NK-92 (cell line): ENCODE results near the gene GPR108.

Experiments
- DNase-seq: peaks from one replicate; lab custom pipeline; 2025; ENCODE audit not compliant: unreplicated experiment; lab: John Stamatoyannopoulos, UW

The GPR108 gene

DNA sequence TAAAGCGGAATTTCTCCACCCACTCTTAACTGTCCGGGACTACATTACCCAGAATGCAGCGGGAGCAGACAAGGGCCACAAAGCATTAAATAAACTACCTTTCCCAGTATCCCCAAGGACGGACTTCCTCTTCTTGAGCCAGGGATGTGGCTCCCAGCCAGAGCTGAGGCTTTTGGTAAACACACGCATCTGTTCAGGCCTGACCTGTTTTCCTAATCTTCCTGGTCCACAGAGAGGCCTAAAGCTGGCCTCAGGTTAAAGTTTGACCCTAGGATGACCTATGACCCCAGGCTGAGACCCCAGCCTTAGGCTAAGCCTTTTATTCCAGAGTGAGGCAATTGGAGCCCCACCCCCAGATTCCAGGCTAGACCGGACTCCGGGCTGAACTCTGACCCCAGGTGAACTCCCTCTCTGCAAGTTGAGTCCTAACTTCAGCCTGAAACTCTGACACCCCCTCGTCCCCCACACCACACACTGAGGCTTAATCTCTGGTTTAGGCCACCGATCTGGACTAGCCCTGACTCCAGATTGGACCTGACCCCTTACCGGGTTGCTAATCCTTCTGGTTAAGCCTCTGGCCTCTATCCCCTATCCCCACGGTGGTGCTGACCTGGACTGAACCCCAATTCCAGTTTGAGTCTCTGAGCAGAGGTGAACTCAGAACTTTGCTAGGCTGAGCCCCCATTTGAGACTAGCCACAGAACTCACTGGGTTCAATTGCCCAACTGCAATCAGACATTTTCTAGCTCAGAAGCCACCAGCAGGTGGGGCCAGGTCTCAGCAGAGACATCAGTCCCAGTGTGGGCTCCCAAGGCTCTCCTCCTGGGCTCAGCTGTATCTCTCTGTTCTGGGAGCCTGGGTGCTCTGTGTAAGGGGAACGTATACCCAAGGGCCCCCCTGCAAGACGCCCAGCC is 750 bp upstream of the GPR108 start:
- DNase-seq: no peak

DNA sequence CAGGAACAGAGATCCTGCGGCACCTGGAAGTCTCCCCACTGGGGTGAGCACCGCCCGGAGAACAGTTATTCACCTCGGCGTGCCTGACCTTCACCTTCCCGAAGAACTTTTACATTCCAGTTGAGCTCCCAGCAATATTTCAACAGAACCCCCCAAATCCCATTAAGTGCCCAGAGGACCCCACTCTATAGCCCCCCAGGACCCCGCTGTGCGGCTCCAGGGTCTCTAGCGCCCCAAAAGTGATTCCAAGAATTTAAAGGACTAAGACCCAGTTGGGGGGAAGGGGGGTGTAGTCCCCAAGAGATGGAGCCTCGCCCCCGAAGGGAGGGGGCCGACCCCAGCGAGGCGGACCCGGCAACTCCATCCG is 480 bp downstream of the GPR108 start:
- no peak for DNase-seq

GRCh38 chr19:6736169-6736916 is 1.0 kb downstream of the GPR108 start:
- DNase-seq: no peak

DNA sequence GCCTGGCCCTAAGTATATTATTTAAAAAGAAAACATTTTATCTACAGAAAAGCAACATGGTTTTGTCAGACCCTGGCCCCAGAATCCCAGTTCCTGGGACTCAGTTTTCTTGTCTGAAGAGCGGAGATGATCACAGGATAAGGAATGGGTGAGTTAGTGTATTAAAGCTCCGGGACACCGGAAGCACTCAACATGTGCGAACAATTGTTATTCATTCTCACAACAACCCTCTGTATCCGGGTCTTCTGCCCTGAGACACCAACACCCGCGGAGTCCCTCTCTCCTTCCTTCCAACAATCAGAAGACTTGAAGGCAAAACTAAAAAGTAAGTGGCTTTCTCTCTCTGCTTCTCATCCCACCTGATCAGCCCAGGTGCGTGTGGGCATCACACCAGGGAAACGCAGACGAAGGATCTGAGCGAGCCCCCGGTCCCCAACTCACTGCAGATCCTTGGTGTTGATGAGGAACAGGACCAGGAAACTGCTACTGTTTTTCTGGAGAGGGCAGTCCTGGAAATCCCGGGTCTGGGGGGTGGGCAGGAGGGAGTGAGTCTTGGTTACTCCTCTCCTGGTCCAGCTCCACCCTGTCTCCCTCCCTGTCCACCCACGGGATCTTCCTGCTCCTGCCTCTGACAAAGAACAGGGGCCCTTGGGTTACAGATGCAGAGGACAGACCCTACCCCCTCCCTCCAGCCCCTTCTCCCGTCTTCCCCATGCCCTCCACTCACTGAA is 2.0 kb downstream of the GPR108 start:
- DNase-seq: no peak

- DNase-seq: no peak
Measured at GRCh38 chr19:6734096-6734696, 3.2 kb downstream of the GPR108 start.

DNA sequence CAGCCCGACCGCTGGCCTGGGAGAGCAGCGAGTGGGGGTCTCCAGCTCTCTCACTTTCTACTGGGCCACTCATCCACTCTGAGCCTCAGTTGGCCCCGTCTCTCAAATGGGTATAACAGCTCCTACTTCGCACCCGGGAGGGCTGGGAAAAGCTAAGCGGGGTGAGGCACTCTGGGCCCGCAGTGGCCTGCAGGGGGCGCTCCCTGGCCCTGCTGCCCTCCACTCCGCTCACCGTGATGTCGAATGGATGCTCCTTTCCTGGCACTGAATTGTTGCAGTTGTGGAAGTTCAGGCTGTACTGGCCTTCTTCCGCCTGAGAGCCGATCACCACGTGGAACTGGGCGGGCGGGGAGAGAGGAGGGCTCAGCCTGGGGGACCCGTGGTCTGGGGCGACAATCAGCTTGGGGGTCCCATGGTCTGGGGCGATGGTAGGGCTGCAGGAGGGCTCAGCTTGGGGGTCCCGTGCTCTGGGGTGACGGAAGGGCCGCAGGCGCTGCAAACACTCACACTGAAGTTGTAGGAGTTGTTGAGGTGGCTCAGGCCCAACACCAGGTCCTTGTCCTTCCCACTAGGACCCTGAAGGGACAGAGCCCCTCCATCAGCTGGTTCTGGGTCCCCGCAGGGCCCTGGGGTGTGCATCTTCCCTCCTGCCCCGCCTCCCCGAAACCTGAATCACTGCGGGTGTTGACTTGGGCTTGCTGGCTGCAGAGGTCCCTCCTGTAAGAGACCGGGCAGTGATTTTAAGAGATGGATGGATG is 3.9 kb downstream of the GPR108 start:
- DNase-seq: no peak

DNA sequence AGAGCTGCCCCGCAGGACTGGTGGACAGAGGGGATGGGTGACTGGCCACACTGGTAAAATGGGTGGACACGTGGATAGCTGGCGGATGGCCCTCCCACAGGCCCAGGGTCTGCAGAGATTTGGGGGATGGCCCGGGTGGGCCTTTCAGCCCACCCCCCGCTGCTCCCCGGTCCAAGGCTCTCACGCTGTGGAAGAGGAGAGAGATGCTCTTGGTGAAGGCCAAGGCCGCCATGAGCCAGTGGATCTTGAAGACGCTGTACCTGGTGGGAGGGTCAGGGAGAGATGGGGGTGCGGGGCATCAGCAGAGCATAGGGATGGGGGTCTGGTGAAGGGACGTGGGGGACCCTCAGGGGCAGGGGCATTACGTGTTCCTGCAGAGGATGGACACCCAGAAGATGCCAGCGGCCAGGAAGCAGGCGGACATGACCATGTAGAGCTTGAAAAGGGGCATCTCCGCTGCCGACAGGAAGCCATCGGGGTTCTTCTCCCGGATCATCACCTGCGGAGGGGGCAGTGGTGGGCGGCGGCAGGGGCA is 4.5 kb downstream of the GPR108 start:
- DNase-seq: no peak

GRCh38 chr19:6731822-6732221 is 5.6 kb downstream of the GPR108 start:
- no peak for DNase-seq

DNA sequence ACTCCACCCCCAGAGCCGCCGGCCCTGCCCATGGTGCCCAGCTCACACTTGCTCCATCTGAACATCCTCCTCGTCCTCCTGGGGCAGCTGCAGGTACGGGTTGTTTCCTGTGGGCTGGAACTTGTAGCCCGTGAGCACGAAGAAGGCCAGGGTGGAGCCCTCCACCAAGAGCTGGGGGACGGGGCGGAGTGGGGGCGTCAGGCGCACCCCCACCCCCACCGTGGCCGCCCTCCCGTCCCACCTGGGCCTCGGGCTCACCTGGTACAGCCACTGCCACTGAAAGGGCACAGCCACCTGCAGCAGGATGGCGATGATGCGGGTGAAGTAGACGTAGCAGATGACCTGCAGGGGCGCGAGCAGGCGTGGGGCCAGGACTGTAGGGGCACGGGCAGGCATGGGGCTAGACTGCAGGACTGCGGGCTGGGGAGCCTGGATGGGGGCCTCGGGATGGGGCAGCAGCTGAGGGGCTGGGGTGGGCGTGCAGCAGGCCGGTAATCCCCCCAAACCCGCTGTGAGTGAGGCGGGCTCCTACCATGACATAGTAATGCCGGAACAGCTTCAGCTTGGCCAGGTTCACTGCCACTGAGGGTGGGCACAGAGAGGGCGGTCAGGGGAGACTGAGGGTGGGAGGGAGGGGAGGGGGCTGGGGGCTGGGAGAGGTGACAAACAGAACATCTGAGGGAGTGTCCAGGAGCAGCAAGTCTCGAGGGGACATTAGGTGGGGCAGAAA is 6.3 kb downstream of the GPR108 start:
- DNase-seq: no peak

DNA sequence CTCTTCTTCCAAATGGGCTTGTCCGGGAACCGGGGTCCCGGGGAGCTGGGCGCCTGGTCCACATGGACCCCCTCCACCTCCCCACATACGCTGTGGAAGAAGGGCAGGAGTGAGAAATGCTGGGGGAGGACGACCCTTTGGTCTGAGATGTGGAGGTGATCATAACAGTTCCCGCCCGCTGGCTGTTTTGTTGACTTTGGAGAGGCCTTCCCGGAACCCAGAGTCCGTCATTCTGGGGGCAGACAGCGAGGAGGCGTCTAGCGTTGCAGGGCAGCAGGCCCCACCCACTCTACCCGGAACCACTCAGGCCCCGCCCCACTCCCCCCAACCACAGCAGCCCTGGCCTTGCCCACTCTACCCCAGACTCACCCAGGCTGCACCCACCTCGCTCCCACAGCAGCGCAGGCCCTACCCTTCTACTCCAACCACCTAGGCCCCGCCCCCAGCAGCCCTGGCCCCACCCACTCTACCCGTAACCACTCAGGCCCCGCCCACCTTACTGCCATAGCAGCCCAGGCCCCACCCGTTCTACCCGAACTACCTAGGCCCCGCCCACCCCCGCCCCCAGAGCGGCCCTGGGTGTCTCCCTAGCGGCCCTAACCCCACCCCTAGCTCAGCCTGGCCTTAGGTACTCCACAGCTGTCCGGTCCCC is 7.1 kb downstream of the GPR108 start:
- no peak for DNase-seq

DNA sequence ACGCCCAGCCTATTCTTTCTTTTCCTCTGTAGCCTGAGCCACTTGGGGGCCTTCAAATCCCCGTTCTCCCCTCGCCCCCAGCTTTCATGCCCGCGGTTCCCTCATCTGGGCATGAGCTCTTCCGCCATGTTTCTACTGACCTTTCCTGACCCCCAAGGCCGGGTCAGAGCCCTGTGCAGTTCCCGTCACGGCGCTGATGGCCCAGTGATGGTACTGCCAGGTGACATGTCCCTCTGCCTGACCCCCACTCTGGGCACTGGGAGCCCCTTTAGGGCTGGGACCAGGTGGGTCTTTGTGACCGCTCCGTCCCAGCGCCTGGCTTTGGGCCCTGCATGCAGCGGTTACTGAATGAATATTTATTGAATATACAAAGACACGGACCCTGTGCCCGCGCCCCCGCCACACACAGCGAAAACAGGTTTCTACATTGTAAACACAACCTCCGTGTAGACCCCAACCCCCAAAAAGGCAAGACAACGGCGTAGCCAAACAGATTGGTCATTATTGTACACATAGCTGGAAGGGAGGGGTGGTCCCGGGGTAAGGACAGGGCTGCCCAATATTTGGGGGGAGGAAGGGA is 7.7 kb downstream of the GPR108 start:
- no peak for DNase-seq

- no peak for DNase-seq
Measured at GRCh38 chr19:6728346-6728745, 9.0 kb downstream of the GPR108 start.

DNA sequence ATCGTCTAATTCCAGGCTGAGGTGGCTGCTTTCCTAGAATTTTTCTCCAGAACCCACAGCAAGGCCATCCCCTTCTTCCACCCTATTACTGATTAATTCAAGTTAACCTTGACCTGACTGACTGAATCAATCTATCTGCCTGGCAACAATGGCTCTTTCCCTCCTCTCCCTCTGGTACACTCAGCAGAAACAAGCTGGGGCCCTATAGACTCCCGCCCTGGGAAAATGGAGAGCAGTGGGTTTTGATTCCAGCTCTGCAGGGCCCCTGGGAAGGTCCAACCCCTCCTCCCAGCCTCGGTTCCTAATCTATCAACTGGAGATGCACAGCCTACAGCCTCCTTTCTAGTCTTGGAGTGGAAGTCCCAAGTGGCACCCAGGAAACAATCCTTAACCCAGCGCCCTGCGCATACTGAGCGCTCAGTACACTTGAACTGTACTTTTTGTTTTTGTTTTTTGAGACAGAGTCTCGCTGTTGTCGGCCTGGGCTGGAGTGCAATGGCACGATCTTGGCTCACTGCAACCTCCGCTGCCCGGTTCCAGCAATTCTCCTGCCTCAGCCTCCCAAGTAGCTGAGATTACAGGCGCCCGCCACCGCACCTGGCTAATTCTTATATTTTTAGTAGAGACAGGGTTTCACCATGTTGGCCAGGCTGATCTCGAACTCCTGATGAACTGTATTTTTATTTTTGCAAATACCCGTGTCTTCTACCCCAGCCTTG is 11.7 kb downstream of the GPR108 start:
- no peak for DNase-seq

DNA sequence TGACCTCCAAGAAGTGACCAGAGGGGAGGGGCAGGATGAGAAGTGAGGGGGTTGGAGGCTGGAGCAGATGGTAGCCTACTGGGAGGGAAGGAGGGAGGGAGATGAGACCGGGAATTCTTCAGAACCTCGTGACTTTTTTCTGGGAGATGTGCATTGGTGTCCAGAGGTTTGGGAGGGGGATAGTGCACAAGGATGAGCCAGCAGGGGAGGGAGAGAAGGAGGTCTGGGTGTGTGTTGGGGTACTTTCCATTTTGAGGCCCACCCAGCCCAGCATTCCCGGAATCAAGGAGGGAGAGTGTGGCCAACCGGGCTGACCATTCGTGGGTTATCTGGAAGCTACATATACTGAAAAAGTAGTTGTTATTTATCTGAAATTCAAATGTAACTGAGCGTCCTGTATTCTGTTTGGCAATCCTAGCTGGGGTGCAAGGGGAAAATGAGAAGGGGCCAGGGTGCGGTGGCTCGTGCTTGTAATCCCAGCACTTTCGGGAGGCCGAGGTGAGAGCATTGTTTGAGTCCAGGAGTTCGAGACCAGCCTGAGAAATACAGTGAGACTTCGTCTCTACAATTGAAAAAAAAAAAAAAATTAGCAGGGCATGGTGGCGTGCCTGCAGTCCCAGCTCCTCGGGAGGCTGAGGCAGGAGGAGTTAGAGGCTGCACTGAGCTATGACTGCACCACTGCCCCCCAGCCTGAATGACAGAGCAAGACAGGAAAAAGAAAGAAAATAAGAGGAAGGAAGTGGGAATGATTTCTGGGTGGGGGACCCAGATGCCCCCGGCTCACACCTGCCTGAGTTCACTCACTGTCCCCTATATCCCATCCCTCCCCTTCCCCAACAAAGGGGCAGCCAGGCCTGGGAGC is 12.5 kb downstream of the GPR108 start:
- no peak for DNase-seq

DNA sequence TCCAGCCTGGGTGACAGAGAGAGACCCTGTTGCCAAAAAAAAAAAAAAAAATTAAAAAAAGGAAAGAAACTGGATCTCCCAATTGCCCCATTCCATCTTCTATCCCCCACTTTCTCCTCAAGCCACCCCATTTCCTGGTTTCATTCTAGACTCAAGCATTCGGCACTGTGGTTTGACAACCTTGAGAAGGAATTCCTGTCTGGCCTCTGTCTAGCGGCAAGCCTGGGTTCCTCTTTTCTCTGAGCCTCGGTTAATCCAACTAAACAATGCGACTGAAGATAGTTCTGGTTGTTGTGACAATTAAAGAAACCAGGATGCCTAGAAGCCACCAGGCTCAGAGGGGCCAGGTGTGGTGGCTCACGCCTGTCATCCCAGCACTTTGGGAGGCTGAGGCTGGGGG is 13.6 kb downstream of the GPR108 start:
- DNase-seq: no peak

- no peak for DNase-seq
Measured at GRCh38 chr19:6723108-6723618, 14.2 kb downstream of the GPR108 start.

DNA sequence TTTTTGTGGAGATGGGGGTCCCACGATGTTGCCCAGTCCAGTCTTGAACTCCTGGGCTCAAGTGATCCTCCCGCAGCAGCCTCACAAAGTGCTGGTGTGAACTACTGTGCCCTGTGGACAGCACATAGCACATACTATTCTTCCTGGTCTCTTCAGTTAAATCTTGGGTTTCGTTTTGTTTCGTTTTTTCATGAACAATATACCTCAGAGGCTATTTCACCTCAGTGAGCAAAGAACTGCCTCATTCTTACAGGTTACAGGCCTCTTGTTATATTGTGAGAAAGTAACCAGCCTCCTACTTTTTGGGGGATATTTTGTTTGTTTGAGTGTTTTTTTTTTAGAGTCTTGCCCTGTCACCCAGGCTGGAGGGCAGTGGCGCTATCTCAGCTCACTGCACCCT is 15.6 kb downstream of the GPR108 start:
- no peak for DNase-seq
